Fibroblast of skin of left quadriceps (primary cell): Measurements from ENCODE around the gene EPHA3.
A peak's percentile ranks its signal among the peaks of the same experiment; 100 is the strongest.

Experiments used
- DNase-seq, 2 experiments: peaks; one replicate each; pipeline ENCODE4 v3.0.0-alpha.2; 2013; ENCODE audit warnings: low read depth in 2 of 2

EPHA3 gene

GRCh38 chr3:89446593-89446992 lies 339.2 kb downstream of the EPHA3 start:
- DNase-seq = no peak

- no peak for DNase-seq
These were observed 339.8 kb downstream of the EPHA3 start for GRCh38 chr3:89447243-89447642.

- no peak for DNase-seq
These were observed 341.7 kb downstream of the EPHA3 start for GRCh38 chr3:89449086-89449485.

GRCh38 chr3:89452066-89452465 lies 344.6 kb downstream of the EPHA3 start:
- no peak for DNase-seq

GRCh38 chr3:89455240-89455639 lies 347.8 kb downstream of the EPHA3 start:
- DNase-seq = no peak

- DNase-seq = no peak
These were observed 360.5 kb downstream of the EPHA3 start for GRCh38 chr3:89467898-89468363.

GRCh38 chr3:89472101-89472500 lies 364.7 kb downstream of the EPHA3 start:
- DNase-seq = no peak

- no peak for DNase-seq
These were observed 367.1 kb downstream of the EPHA3 start for GRCh38 chr3:89474333-89475130.

GRCh38 chr3:89488800-89489580 lies 381.6 kb downstream of the EPHA3 start:
- no peak for DNase-seq

- no peak for DNase-seq
These were observed 382.7 kb downstream of the EPHA3 start for GRCh38 chr3:89490129-89490528.

GRCh38 chr3:89494734-89495133 lies 387.3 kb downstream of the EPHA3 start:
- DNase-seq = no peak

- DNase-seq = no peak
These were observed 396.5 kb downstream of the EPHA3 start for GRCh38 chr3:89503891-89504391.

GRCh38 chr3:89504432-89504831 lies 397.0 kb downstream of the EPHA3 start:
- DNase-seq = no peak

- DNase-seq = no peak
These were observed 399.2 kb downstream of the EPHA3 start for GRCh38 chr3:89506462-89507103.

GRCh38 chr3:89521328-89521727 lies 413.9 kb downstream of the EPHA3 start:
- DNase-seq = peak; percentile 27 to 29

- no peak for DNase-seq
These were observed 414.7 kb downstream of the EPHA3 start for GRCh38 chr3:89522155-89522554.

- DNase-seq = no peak
These were observed 418.2 kb downstream of the EPHA3 start for GRCh38 chr3:89525609-89526008.

GRCh38 chr3:89527736-89528305 lies 420.4 kb downstream of the EPHA3 start:
- DNase-seq = peak in 1 of 2 experiments; percentile 3
